WI38 (cell line): ENCODE data around the gene TP53.
A peak's percentile ranks its signal among the peaks of the same experiment; 100 is the strongest.

Experiments
- H3K4me3 ChIP-seq: 2 replicates; pipeline ENCODE4 v1.5.1; 2011; ENCODE audit warnings: low read depth, mild to moderate bottlenecking, control low read depth, low read length
- TF ChIP-seq, protein P1 (sequence below): IDR thresholded peaks from 2 replicates; pipeline ENCODE4 v1.5.1; 2012; ENCODE audit warnings: low read depth, mild to moderate bottlenecking, control low read depth, low read length

The TP53 gene

DNA sequence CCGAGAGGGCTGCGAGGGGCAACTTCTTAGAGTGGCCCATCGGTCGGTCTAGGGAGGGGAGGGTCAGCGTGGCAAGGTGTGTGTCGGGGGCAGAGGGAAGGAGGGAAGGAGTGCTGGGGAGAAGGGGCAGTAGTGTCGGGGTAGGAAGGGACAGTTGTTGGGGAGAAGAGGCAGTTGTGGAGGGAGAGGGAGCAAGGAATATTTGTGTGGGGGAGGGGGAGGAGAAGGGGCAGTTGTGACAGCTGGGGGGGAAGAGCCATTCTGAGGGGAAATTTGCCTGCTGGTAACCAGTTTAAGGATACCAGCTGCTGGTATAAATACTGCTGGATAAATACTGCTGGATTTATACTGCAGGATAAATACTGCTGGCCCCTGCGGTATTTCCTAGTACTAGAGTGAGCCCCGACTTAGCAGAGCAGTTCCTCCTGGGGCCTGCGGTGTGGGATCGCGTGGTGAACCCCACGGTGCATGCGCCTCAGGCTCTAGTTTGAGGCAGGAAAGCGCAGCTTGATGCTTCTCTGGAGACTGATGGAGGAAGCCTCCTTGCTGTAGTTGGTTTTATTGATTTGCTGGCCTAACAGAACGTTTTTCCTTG lies 30.6 kb upstream of the TP53 start:
- TF ChIP-seq, protein P1, sequence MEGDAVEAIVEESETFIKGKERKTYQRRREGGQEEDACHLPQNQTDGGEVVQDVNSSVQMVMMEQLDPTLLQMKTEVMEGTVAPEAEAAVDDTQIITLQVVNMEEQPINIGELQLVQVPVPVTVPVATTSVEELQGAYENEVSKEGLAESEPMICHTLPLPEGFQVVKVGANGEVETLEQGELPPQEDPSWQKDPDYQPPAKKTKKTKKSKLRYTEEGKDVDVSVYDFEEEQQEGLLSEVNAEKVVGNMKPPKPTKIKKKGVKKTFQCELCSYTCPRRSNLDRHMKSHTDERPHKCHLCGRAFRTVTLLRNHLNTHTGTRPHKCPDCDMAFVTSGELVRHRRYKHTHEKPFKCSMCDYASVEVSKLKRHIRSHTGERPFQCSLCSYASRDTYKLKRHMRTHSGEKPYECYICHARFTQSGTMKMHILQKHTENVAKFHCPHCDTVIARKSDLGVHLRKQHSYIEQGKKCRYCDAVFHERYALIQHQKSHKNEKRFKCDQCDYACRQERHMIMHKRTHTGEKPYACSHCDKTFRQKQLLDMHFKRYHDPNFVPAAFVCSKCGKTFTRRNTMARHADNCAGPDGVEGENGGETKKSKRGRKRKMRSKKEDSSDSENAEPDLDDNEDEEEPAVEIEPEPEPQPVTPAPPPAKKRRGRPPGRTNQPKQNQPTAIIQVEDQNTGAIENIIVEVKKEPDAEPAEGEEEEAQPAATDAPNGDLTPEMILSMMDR = no peak
- peak overlapping the region; percentile 66 for H3K4me3 ChIP-seq

DNA sequence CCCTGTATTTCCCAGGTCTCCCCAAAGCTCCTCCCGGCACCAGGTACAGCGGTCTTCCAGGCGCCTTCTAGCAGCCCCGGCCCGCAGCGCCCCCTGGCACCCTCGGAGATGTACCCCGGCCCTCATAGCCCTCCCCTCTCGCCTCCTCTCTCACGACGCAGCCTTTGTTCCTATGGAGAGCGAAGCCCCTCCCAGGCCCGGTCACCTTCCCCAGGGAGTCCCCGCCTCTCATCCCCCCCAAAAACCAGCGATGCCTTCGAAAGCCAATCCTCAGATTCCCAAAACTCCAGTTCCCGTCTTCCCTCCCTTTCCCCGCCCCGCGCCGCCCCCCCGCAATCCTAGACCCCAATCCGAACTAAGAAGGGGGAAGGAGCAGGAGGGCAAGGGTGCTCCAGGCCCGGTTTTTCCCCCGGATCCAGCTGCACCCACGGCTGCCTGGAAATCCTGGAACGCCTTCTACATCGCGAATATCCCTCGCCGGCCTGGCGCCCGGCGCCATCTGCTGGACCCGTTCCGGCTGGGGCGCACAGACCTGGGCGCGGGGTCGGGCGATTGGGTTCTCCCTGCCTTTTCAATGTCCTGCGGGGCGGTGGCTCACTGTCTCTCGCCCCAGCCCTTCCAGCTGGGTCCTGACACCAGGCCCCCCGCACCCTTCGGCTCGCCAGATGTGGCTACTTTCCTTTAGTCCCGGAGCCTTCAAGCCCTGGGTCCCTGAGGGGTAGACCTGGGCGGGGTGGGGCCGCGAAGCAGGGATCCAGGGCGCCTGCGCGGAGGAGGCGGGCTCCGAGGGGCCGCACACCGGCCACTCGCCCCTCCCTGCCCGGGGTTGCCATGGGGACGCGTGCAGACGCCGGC lies 29.8 kb upstream of the TP53 start, which contains the start of gene DNAH2:
Gene DNAH2 (plus strand): TSS at position 844 of the 855 bp plus-strand sequence. CDS start 1,991 bp downstream, outside the sequence.
- TF ChIP-seq, protein P1 = peak; percentile 39
- peak within 1 kb of the TSS; percentile 66 for H3K4me3 ChIP-seq

DNA sequence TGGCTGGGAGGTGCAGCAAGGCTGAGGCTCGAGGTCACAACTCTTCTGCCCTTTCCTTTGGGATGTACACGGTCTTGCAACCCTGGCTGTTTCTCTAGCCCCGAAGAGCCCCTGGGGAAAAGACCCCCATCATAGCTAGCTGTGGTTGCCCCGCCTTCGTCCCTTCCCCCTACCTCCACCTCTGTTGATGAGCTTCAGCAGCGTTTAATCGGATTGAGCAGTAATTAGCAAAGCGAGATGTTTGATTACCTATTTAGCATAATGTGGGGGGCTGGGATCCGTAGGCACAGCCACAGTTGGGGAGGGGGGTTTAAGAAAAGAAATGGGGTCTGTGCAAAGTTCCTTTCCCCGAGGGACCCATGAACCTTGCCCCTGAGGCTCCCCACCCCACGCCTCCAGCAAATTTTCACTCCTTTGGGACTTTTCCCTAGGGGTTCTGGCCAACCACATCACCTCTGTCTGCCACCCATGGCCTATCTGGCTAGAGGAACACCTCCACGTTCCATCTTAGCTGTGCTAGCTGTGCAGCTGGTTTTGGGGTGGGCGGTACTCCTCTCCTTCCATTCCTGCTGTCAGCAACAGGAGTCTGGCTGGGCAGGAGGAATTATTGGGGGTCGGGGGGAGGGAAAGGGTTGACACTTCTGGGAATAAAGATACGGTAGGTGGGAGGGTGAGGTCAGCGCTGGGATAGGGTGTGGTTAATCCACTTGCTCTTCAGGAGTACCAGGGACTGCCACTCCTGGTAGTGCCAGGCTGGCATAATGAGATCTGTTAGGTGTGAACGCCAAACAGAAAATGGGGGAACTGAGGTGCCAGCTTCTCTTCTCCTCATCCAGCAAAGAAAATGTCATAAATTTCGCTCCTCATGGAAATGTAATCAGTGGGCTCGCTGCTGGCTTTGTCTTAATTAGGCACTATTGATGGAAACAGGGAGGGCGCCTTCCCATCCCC lies 28.9 kb upstream of the TP53 start:
- peak overlapping the region; percentile 66 for H3K4me3 ChIP-seq
- TF ChIP-seq, protein P1 = no peak

DNA sequence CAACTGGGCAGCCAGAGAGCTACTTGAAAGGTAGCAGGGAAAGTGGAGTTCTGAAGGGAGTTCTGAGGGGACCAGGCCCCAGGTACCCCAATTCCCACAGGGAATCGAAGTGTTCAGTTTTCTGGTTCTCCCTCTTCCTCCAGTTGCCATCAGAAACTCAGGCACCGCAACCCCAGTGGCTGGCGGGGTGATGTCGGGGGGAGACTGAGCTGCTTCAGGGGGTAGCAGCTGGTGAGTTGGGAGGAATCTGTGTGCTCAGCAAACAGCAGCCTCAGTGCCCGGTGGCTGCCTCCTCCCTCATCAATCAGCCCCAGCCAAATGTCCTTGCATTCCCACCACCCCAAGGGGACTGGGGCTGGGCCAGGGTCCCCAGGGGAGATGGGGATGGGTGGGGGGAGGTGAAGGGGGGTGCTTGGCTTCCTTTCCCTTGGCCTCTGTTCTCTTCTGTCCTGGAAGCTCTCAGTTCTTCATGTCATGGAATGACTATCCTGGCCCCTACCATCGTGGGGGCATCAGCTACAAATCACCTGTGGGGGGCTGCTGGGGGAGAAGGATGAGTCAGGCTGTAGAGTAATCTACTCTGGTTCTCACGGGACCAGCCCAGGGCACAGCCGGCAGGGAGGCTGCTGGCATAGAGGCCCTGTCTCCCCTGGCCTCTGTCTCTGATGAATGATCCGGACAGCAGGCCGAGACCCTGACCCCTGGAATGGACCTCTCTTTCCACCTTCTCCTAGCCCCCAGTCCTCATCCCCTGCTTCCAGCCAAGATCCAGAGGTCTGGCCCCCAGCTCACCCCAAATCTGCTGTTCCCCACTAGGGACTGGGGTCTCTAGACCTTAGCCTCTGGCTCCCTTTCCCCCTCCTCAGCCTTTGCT lies 27.7 kb upstream of the TP53 start:
- TF ChIP-seq, protein P1 = no peak
- no peak overlapping the region for H3K4me3 ChIP-seq

DNA sequence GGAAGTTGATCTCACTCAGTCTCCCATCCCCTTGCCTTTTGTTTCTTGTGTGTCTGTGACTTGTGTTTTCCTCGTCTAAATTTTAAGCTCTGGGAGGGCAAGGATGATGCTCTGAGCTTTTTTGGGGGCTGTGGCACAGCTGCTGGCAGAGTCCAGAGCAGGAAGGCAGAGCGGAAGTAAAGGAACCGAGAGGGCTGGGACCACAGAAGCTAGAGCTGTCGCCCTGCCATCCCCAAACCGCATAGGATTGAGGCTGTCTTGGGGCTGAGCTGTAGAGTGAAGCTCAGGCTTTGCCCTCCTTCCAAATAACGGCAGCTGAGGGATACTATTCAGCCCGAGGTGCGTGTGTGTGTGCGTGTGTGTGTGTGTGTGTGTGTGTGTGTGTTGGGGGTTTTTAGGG lies 26.5 kb upstream of the TP53 start:
- TF ChIP-seq, protein P1 = no peak
- no peak overlapping the region for H3K4me3 ChIP-seq

DNA sequence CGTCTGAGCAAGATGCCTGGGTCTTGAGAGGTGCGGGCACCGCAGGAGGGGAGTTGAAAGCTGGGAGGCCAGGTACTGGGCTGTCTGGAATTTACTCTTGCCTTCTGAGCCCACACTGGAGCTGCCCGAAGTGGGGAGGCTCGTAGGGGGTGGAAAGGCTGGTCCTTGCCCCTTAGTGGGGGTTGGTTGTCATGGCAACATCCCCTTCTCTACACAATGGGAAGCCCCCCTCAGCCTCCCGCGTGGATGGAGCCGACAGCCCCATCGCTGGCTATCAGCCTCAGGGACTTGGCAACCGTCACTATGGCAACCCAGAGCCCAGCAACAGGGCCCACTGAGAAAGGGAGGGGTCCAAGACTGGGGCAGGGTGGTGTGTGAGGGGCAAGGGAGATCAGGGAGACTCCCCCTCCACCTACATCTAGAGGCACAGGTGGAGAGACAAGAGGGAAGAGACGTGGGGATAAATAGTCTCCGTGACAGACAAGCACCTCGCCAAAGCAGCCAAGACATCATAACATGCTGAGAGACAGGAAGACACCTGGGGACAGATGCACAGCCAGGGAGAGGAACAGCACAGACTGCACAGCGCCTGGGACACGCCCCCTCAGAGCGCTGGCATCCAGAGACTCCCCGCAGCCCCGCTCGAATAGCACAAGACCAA lies 25.0 kb upstream of the TP53 start:
- H3K4me3 ChIP-seq = no peak overlapping the region
- TF ChIP-seq, protein P1 = no peak
